Upper lobe of left lung (tissue), 4 donors: ENCODE measurements around the gene MCAM.

Source experiments
- CTCF ChIP-seq, 6 experiments: fragments of 450-650 bp in 4 of 6; fragments of 200-600 bp in 2 of 6; sonication (generic) in 2 of 6; IDR thresholded peaks; one replicate each; pipeline ENCODE4 v1.5.1; 2016 to 2019; ENCODE audit warnings: antibody characterized with exemption in 6 of 6
- EP300 ChIP-seq, 4 donors: sonication (generic); formaldehyde crosslinking; IDR thresholded peaks; one replicate each; pipeline ENCODE4 v1.5.1; 2017; ENCODE audit warnings: antibody characterized with exemption in 4 of 4, control low read depth in 2 of 4
- POLR2A ChIP-seq, 4 donors: fragments of 450-650 bp; IDR thresholded peaks; one replicate each; pipeline ENCODE4 v1.5.1; 2016 to 2017; ENCODE audit warnings: antibody characterized with exemption in 4 of 4, mild to moderate bottlenecking in 2 of 4

- no peak for TF ChIP-seq CTCF (IDR thresholded peaks at IDR 0.05)
- TF ChIP-seq EP300 (IDR thresholded peaks at IDR 0.05): no peak
- no peak for TF ChIP-seq POLR2A (IDR thresholded peaks at IDR 0.05)
Observed at GRCh38 chr11:119317592-119318239, 786 bp upstream of the MCAM start.
